Peyer's patch (tissue), 4 donors: ENCODE results near the gene RPS15.

Experiments
- CTCF ChIP-seq, 6 experiments: fragments of 450-650 bp in 4 of 6; fragments of 200-600 bp in 2 of 6; sonication (generic) in 1 of 6; IDR thresholded peaks; one replicate each; pipeline ENCODE4 v1.5.1; 2017 to 2019; ENCODE audit warnings: antibody characterized with exemption in 6 of 6, mild to moderate bottlenecking in 3 of 6, moderate library complexity in 1 of 6
- POLR2A ChIP-seq, 2 donors: fragments of 450-650 bp; IDR thresholded peaks; one replicate each; pipeline ENCODE4 v1.5.1; 2017; ENCODE audit warnings: antibody characterized with exemption in 2 of 2, mild to moderate bottlenecking in 2 of 2, moderate library complexity in 2 of 2

- TF ChIP-seq CTCF (IDR thresholded peaks at IDR 0.05) (no peak), POLR2A (IDR thresholded peaks at IDR 0.05) (no peak)
These were observed 27.8 kb downstream of the RPS15 start for GRCh38 chr19:1466018-1466460.
